SK-MEL-5 (cell line): Measurements from ENCODE around the gene C10orf90. TPM values are rescaled to one million over a fixed set of nuclear protein-coding genes. Genes with fewer than 3 reads are reported as not detected.

Experiments used
- DNase-seq: peaks from one replicate; pipeline ENCODE4 v3.0.0-alpha.2; 2016; ENCODE audit warnings: low read depth, low spot score
- in situ Hi-C: cut with HindIII; loops from 2 replicates; pipeline ENCODE4 v1.10.0; 2016; ENCODE audit warnings: low sequenced_read_pairs, high pct_unique_total_duplicates, low pct_unique_long_range_greater_than_20kb
- total RNA-seq: library from RNA; depleted of rRNA; stranded (reverse); fragments of >200 nt; shearing (Covaris generic); gene quantifications from 2 replicates; pipeline ENCODE4 v1.2.3, GENCODE V29; 2014

C10orf90 gene
- total RNA-seq, 1 experiment from 2014 or later, result 78.1 TPM

DNA sequence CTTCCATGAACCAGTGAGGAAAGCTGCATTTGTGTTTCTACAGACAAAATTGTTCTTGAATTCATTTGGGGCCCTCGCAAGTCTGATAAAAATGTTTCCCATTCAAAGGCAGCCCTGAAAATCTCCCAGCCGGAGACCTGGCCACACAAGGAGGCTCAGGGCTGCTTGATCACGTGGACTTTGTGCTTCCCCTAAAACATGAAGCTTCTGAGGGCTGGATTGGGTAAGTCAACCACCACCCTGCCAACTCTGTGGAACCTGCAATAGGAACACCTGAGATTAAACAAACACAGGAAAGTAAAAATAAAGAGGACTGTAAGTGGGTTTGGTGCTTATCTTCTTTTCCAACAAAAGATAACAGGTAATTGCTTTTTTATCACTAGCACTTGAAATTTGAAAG is 133.8 kb downstream of the C10orf90 start:
- in situ Hi-C loops, result no loop called here
- no peak for DNase-seq

GRCh38 chr10:126536148-126536547 is 134.3 kb downstream of the C10orf90 start:
- in situ Hi-C loops, result no loop called here

GRCh38 chr10:126533644-126534043 is 136.8 kb downstream of the C10orf90 start:
- in situ Hi-C loops, result no loop called here
- DNase-seq, result no peak

More at GRCh38 chr10:126536148-126536547, 134.3 kb downstream of the C10orf90 start:
- DNase-seq, result no peak

DNA sequence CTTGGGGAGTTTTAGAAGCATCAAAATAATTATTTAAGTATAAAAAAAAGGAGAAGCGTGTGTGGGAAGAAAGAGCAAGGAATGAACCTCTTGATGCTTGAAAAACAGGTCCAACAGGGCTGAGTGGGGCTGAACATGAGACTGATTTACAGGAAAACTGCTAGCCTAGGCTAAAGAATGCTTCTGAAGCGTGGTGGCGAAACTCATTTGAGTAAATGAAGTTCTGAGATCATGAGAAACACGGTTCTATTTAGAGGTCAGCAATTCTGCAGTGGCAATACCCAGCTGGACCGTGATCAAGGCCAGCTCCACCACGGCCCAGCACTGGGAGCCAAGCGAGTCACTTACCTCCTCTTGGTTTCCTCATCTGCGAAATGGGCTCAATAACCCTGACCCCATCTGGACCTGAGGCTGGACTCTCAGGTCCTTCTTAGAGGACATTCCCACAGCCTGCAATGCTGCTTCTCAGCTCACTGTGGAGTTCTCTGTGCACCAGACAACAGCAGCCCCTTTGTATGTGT is 142.1 kb downstream of the C10orf90 start:
- in situ Hi-C loops, result no loop called here
- no peak for DNase-seq

- no peak for DNase-seq
- in situ Hi-C loops, result no loop called here
Measured at GRCh38 chr10:126527645-126528314, 142.7 kb downstream of the C10orf90 start.

- no peak for DNase-seq
- in situ Hi-C loops, result no loop called here
Measured at GRCh38 chr10:126525326-126525725, 145.2 kb downstream of the C10orf90 start.

- no peak for DNase-seq
- in situ Hi-C loops, result no loop called here
Measured at GRCh38 chr10:126524526-126524925, 146.0 kb downstream of the C10orf90 start.

- in situ Hi-C loops, result no loop called here
Measured at GRCh38 chr10:126523071-126523470, 147.4 kb downstream of the C10orf90 start.

GRCh38 chr10:126521399-126521798 is 149.1 kb downstream of the C10orf90 start:
- in situ Hi-C loops, result no loop called here
- no peak for DNase-seq

More at GRCh38 chr10:126523071-126523470, 147.4 kb downstream of the C10orf90 start:
- no peak for DNase-seq

DNA sequence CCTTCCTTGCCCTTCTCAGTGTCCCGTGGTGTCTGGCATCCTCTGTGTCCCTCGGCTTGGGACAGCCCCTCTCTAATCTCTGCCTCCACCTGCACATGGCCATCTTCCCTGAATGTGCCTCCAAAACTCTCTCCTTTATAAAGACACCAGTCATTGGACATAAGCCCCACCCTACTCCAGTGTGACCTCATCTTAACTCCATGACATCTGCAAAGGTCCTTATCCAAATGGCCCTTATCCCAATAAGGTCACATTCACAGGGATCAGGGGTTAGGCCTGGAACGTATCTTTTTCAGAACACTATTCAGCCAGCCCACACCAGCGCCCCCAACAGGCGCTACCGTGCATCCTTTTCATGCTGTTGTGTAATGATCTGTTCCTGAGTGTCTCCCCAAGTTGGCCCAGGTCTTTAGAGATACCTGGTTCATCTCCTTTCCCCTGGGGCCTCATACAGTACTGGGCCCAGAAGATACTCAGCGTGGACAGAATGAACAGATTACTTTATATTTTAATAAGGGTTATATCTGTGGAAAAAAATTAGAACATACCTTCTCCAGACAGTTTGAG is 149.7 kb downstream of the C10orf90 start:
- in situ Hi-C loops, result no loop called here
- no peak for DNase-seq

GRCh38 chr10:126519992-126520391 is 150.5 kb downstream of the C10orf90 start:
- DNase-seq, result no peak
- in situ Hi-C loops, result no loop called here

DNA sequence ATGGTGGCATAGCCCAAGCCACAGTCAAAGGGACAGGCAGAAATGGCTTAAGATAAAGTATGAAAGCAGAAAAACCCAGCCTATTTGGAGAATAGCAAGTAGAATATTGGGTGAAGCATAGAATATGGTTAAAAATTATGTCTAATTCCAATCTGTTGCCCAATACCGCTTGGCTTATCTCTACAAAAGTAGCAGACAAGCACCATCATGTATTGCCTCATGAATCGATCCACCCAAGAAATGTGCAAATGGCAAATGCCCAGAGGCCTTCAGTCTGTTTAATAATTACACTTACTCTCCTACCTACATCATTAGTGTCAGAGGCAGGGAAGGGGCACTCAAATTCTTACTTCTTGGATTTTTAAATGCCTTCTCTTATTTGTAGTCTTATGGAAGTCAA is 151.3 kb downstream of the C10orf90 start:
- in situ Hi-C loops, result no loop called here
- no peak for DNase-seq

DNA sequence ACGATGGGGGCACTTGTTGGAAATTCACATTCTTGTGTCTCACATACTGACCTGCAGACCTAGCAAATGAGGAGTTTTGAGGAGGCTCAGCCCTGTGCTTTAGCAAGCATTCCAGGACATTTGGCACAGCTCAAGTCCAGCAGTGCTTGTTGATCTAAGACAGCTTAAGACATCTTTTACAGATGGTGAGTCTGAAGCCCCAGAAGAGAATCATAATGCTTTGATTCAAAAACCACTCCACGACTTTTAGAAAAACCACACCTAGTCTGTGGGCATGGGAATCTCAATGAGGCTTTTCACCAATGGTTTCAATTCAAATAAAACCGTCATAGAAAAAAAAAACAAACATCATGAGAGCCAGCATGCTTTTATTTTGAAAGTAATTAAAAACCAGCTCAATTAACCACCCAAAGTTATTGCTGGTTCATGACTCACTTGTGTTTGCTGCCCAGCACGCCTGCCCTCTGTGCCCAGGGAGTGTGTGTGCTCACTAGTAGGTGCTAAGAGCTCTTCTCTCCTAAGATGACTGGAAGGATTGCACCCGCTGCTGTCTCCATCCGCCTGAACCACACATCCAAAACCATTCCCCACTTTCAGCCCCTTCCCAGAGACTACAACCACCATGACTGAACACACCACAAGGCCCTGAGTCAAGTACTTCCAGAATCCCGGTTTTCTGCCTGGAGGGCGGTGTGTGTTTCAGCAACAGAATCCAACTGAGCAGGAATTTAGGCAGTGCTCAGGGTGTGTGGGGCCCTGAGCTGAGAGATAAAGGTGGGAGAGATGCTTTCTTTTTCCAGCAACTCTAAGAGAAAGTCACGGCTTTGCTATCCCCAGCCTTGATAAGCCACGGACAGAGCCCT is 152.0 kb downstream of the C10orf90 start:
- DNase-seq, result peak; percentile 33
- in situ Hi-C loops, result no loop called here

DNA sequence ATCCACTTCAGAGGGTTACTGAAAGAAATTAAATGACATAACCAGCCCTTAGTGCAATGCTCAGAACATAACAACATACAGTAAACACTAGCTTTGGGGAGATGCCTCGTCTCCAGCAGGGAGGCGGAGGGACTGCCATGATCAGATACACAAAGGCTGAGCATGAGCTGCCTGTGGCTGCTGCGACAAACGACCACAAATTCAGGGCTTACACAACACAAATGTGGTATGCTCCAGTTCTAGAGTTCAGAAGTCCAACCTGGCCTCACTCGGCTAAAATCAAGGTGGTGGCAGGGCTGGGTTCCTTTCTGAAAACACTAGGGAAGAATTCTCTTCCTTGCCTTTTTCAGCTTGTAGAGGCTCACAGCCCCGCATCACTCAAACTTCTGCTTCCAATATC is 154.0 kb downstream of the C10orf90 start:
- DNase-seq, result no peak
- in situ Hi-C loops, result no loop called here

- in situ Hi-C loops, result no loop called here
- DNase-seq, result no peak
Measured at GRCh38 chr10:126511917-126512479, 158.5 kb downstream of the C10orf90 start.

DNA sequence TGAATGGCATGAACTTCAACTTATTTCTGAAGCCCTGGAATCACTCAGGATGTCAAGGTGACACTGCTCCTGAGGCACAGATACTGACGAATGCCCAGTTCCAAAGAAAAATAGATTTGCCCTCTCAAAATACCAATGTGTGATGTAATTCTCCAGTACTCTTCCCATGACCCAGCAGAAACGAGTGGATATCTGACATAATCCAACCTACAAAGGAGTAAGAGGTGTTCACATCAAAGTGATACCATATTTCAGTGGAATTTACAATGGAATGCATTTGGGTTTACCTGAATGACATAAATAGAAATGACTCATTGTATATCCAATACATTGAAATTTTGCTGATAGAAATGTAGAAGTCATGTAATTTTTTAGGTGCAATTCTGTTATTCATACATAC is 161.3 kb downstream of the C10orf90 start:
- in situ Hi-C loops, result no loop called here
- DNase-seq, result no peak

DNA sequence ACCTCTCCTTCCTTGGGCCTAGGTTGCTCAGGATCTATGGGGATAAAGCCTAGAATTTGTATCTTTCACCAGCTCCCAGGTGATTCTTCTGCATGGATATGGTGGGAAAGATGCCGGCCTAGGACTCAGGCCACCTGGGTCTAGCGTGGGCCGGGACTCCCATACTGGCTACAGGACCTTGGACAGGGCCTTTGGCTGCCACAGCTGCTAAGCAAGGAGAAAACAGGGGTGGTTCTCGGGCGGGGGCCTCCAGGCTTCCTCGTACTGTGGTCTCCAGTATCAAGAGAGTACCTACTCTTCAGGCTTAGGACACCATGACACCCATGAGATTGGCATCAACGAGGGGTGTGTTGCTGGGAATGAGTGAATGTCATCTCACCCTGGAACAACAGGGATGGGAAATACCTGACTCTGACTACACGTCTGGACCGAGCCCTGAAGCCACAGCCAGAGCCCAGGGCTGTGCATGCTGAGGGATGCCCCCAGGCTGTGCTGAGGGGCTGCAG is 161.9 kb downstream of the C10orf90 start:
- in situ Hi-C loops, result no loop called here
- DNase-seq, result no peak

DNA sequence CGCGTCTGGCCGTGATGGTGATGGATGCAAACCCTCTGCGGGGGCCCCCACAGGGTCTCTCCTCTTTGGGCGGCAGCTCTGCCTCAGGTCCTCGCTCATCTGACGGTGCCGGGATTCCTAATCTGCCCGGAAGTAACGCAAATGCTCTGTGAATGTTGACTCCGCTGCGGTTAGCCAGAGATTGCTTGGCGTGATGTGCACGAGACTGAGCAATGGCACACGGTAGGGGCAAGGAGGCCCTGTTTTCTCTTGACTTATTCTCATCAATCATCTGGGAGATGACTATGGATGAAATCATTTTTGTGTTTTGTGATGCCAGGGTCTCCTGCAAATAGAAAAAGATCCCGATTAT is 165.8 kb downstream of the C10orf90 start:
- in situ Hi-C loops, result no loop called here
- DNase-seq, result no peak
